ENCODE results near the gene TOR2A.

Gene TOR2A

DNA sequence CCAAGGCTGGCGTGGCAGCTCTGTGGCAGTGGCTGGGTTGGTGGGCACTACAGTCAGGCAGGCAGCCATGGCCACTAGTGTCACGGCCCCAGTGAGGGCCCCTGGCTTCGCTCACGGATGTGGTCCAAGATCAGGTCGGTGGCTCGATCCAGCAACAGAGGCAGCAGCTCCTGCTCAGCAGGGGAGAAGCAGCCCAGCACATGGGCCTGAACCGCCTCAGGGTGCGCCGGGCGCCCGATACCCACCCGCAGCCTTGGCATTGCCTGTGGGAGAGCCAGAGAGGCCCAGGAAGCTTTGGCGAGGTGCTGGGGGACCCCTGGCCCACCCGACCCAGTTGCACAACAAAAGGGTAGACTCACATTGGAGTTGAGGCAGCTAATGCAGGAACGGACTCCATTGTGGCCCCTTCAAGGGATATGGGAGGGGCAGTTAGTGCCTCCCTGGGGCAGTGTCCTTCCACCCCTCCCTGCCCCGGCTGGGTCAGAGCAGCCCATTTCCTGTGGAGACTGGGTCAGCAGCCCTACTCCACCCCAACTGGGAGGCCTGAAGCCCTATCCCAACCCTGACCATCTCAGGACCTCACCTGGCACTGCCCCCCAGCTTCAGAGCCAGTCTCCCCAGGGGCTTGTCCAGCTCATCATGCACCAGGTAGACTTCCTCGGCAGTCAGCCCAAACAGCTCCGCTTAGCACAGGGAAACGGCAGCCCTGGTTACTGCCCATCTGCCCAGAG lies 20.9 kb downstream of the TOR2A start:
- Histone ChIP-seq H3K4me3 (peak overlapping the region; percentile 33; the same call in 1 of the 2 replicates), H3K9ac (ENCODE audit: insufficient read length) (no peak overlapping the region), H3K27ac (no peak overlapping the region), H3K9me3 (ENCODE audit: low read depth, low read length) (no peaks in the 10 kb centered on the region), H3K36me3 (ENCODE audit: insufficient read depth, low read length) (no peaks in the 10 kb centered on the region)
- DNase-seq (ENCODE audit: low read depth, low spot score), result no peak
- TF ChIP-seq FOXP2 (optimal IDR thresholded peaks at IDR 0.05; ENCODE audit: control extremely low read depth, extremely low read length, insufficient read depth) (no peak), POLR2AphosphoS5 (IDR thresholded peaks at IDR 0.05; ENCODE audit: borderline replicate concordance, low read depth, low read length) (no peak), EZH2 (IDR thresholded peaks at IDR 0.05) (no peak)

DNA sequence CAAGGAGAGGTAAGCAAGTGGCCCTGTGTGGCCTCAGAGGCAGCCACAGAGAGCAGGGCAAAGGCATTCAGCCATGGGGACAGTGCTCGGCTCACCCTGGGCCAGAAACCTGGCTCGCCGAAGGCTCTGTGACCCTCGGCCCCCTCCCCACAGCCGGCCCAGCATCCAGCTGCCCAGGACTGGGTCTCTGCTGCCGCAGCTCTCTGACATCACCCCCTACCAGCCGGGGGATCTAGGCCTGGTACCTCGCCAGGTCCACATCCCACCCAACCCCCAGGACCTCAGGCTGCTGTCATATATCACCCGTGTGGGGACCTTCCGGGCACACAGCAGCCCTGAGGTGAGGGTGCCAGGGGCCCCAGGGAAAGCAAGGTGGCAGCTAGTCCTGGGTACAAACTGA lies 22.2 kb downstream of the TOR2A start:
- H3K9ac ChIP-seq (ENCODE audit: insufficient read length), result no peak overlapping the region
- TF ChIP-seq POLR2AphosphoS5 (IDR thresholded peaks at IDR 0.05; ENCODE audit: borderline replicate concordance, low read depth, low read length) (no peak), EZH2 (IDR thresholded peaks at IDR 0.05) (no peak), FOXP2 (optimal IDR thresholded peaks at IDR 0.05; ENCODE audit: control extremely low read depth, extremely low read length, insufficient read depth) (no peak)
- no peaks in the 10 kb centered on the region for H3K36me3 ChIP-seq (ENCODE audit: insufficient read depth, low read length)
- no peak overlapping the region for H3K27ac ChIP-seq
- no peak overlapping the region for H3K4me3 ChIP-seq
- no peak for DNase-seq (ENCODE audit: low read depth, low spot score)
- H3K9me3 ChIP-seq (ENCODE audit: low read depth, low read length), result no peaks in the 10 kb centered on the region

DNA sequence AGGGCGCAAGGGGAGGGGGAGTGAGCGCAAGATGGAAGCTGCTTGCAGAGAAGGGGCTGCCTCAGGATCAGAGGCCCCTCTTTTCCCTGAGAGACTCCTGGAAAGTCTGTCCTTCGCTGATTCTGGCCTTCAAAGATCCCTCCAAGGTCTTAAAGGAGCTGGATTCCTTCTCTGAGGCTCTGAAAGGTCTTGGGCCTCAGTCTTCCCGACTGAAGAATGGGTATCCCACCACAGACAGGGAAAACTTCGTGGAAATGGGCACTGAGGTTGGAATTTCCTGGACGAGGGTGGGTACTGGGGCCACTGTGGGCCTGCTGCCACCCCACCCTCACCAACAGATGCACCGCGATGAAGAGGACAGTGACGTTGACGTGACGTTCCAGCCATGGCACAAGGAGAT lies 22.7 kb downstream of the TOR2A start:
- Histone ChIP-seq H3K9ac (ENCODE audit: insufficient read length) (no peak overlapping the region), H3K9me3 (ENCODE audit: low read depth, low read length) (no peaks in the 10 kb centered on the region), H3K36me3 (ENCODE audit: insufficient read depth, low read length) (no peaks in the 10 kb centered on the region), H3K27ac (no peak overlapping the region), H3K4me3 (no peak overlapping the region)
- TF ChIP-seq FOXP2 (optimal IDR thresholded peaks at IDR 0.05; ENCODE audit: control extremely low read depth, extremely low read length, insufficient read depth), result no peak
- TF ChIP-seq POLR2AphosphoS5 (IDR thresholded peaks at IDR 0.05; ENCODE audit: borderline replicate concordance, low read depth, low read length), result no peak
- TF ChIP-seq EZH2 (IDR thresholded peaks at IDR 0.05), result no peak
- DNase-seq (ENCODE audit: low read depth, low spot score), result no peak

DNA sequence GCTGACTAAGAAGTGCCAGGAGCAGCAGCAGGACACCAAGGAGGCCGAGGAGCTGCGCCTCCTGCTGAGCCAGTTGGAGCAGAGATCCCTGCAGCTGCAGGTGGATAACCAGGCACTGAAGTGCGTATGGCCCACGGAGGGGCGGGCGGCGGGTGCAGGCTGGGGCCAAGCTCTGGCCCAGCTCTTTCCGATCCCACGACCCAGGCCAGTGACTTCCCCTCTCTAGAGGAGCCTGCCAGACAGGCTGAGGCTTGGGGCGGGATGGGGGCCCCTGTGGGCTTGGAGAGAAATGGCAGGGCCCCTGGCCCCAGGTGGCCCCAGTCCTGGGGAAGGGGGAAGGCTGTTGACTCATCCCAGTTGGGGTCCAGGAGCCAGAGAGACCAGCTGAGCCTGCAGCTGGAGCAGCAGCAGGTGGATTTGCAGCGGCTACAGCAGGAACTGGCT lies 23.2 kb downstream of the TOR2A start:
- no peak for TF ChIP-seq FOXP2 (optimal IDR thresholded peaks at IDR 0.05; ENCODE audit: control extremely low read depth, extremely low read length, insufficient read depth)
- DNase-seq (ENCODE audit: low read depth, low spot score), result no peak
- Histone ChIP-seq H3K36me3 (ENCODE audit: insufficient read depth, low read length) (no peaks in the 10 kb centered on the region), H3K4me3 (no peak overlapping the region), H3K9me3 (ENCODE audit: low read depth, low read length) (no peaks in the 10 kb centered on the region), H3K27ac (no peak overlapping the region), H3K9ac (ENCODE audit: insufficient read length) (no peak overlapping the region)

DNA sequence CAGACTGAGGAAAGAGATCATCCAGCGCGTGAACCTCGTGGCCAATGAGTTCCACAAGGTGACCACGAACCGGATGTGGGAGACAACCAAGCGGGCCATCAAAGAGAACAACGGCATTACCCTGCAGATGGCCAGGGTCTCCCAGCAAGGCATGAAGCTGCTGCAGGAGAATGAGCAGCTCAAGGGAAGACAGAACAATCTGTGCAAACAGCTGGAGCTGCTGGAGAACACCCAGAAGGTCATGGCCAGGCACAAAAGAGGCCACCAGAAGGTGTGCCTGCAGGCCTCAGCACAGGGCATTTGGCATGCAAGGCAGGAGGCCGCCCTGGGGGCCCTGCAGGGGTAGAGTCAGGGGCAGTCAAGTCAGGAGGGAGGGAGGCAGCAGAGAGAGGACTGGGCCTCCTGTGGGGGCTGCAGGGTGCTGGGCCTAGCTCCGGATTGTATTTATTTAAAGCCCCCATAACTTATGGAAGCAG lies 23.8 kb downstream of the TOR2A start:
- no peaks in the 10 kb centered on the region for H3K36me3 ChIP-seq (ENCODE audit: insufficient read depth, low read length)
- no peak for DNase-seq (ENCODE audit: low read depth, low spot score)
- H3K9ac ChIP-seq (ENCODE audit: insufficient read length), result no peak overlapping the region
- no peaks in the 10 kb centered on the region for H3K9me3 ChIP-seq (ENCODE audit: low read depth, low read length)
- TF ChIP-seq EZH2 (IDR thresholded peaks at IDR 0.05) (no peak), FOXP2 (optimal IDR thresholded peaks at IDR 0.05; ENCODE audit: control extremely low read depth, extremely low read length, insufficient read depth) (no peak), POLR2AphosphoS5 (IDR thresholded peaks at IDR 0.05; ENCODE audit: borderline replicate concordance, low read depth, low read length) (no peak)
- H3K27ac ChIP-seq, result no peak overlapping the region
- H3K4me3 ChIP-seq, result no peak overlapping the region

DNA sequence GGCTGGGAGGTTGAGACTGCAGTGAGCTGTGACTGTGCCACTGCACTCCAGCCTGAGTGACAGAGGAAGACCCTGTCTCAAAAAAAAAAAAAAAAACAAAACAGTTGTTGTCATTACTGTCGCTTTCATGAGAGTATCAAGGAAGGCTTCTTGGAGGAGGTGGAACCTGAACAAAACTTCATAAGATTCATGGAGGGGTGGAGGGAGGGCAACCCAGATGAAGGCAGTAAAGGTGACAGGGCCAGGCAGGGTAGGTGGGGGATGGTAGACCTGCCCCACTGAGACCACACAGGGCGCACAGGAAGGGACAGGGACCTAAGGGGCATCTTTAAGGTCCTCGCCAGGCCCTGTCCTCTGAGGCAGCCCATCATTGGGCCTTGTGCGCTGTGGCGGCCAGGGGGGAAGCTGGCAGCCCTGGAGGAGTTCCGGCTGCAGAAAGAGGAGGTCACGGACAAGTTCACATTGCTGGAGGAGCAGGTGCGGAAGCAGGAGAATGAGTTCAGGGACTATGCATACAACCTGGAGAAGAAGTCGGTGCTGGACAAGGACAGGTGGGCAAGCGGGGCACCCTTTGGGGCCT lies 24.8 kb downstream of the TOR2A start:
- Histone ChIP-seq H3K9ac (ENCODE audit: insufficient read length) (no peak overlapping the region), H3K4me3 (no peak overlapping the region), H3K36me3 (ENCODE audit: insufficient read depth, low read length) (no peaks in the 10 kb centered on the region), H3K9me3 (ENCODE audit: low read depth, low read length) (no peaks in the 10 kb centered on the region), H3K27ac (no peak overlapping the region)
- TF ChIP-seq EZH2 (IDR thresholded peaks at IDR 0.05) (no peak), POLR2AphosphoS5 (IDR thresholded peaks at IDR 0.05; ENCODE audit: borderline replicate concordance, low read depth, low read length) (no peak), FOXP2 (optimal IDR thresholded peaks at IDR 0.05; ENCODE audit: control extremely low read depth, extremely low read length, insufficient read depth) (no peak)
- no peak for DNase-seq (ENCODE audit: low read depth, low spot score)

DNA sequence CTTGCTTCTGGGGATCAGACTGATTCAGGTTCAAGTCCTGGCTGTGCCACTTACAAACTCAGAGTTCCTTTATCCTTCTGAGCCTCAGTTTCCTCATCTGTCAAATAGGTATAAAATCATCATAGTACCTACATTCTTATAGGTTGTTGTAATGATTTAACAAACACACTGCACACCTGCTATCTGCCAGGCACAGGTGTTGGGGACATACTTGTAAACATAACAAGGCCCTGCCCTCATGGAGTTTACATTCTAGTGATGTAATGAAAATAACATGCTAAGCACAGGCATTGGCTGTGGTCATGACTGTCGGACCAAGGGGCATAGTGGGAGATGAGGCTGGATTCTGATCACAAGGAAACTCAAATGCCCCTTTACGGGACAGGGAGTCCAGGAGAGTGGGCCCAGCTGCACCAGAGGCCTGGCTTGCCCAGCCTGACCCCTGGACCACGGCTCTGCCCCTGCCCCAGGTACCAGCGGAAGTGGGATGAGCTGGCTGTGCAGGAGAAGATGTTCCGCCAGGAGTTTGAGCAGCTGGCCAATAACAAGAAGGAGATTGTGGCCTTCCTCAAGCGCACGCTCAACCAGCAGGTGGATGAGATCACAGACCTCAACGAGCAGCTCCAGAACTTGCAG lies 26.0 kb downstream of the TOR2A start:
- TF ChIP-seq POLR2AphosphoS5 (IDR thresholded peaks at IDR 0.05; ENCODE audit: borderline replicate concordance, low read depth, low read length), result no peak
- TF ChIP-seq EZH2 (IDR thresholded peaks at IDR 0.05), result no peak
- Histone ChIP-seq H3K9ac (ENCODE audit: insufficient read length) (no peak overlapping the region), H3K36me3 (ENCODE audit: insufficient read depth, low read length) (no peaks in the 10 kb centered on the region), H3K4me3 (no peak overlapping the region), H3K27ac (no peak overlapping the region), H3K9me3 (ENCODE audit: low read depth, low read length) (no peaks in the 10 kb centered on the region)
- no peak for DNase-seq (ENCODE audit: low read depth, low spot score)

DNA sequence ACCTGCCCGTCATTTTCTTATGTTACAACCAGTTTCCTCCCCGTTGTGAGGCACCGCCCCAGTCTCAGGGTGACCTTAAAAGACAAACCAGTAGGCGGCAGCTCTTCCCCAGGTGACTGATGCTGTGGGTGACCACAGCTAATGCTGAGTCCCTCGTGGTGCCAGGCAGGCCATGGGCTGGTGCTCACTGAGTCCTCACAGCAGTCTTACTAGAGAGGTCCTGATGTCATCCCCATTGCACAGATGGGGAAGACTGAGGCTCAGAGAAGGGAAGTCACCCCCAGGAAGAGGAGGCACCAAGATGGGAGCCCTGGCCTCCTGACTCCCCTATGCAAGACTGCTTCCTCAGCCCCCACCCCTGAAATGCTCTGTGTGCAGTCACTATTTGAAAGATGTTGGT lies 27.3 kb downstream of the TOR2A start:
- TF ChIP-seq FOXP2 (optimal IDR thresholded peaks at IDR 0.05; ENCODE audit: control extremely low read depth, extremely low read length, insufficient read depth) (no peak), EZH2 (IDR thresholded peaks at IDR 0.05) (no peak), POLR2AphosphoS5 (IDR thresholded peaks at IDR 0.05; ENCODE audit: borderline replicate concordance, low read depth, low read length) (no peak)
- no peak overlapping the region for H3K9ac ChIP-seq (ENCODE audit: insufficient read length)
- H3K9me3 ChIP-seq (ENCODE audit: low read depth, low read length), result no peaks in the 10 kb centered on the region
- H3K4me3 ChIP-seq, result no peak overlapping the region
- no peaks in the 10 kb centered on the region for H3K36me3 ChIP-seq (ENCODE audit: insufficient read depth, low read length)
- no peak for DNase-seq (ENCODE audit: low read depth, low spot score)
- no peak overlapping the region for H3K27ac ChIP-seq
